ENCODE data around the gene HSD11B1L. TPM values are rescaled to one million over a fixed set of nuclear protein-coding genes. Genes with fewer than 3 reads are reported as not detected.
A peak's percentile ranks its signal among the peaks of the same experiment; 100 is the strongest.

Gene HSD11B1L
- polyA plus RNA-seq, 3 donors: 1.9 to 2.5 (median 2.4) TPM

DNA sequence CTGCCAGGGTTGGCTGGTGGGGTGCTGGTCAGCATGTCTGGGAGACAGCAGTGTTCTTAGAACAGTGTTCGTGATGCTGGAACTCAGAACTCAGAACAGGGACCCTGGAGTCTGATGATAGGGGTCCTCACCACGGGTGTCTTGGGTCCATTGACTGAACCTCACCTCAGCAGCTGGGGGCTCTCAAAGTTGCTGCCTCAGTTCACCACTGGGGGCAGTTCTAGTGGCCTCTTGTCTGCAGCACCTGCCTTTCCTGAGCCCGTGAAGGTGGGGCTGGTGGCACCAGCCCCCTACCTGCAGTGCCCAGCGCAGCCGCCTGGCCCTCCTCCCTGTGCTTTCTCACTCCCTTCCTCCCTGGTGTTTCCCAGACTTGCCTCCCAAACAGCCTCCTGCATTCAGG lies 29.5 kb upstream of the HSD11B1L start:
- Histone ChIP-seq H4K20me1 (ENCODE audit: insufficient read depth, low read length) (peaks cover 83% of the 10 kb centered on the region), H2AFZ (ENCODE audit: insufficient read depth, low read depth, low read length, poor library complexity, severe bottlenecking) (no peak overlapping the region), H3K4me3 (replicated peaks in 1 of 3; ENCODE audit: low read depth in 2 of 3, low read length in 3 of 3) (no peak overlapping the region), H3K9me3 (replicated peaks in 1 of 2; ENCODE audit: control insufficient read depth in 1 of 2, insufficient read depth in 1 of 2, low read length in 2 of 2) (no peaks in the 10 kb centered on the region), H3K36me3 (replicated peaks in 1 of 2; ENCODE audit: control insufficient read depth in 1 of 2, insufficient read depth in 2 of 2, low read length in 2 of 2) (peaks cover 88 to 94% of the 10 kb centered on the region in 2 donors), H3K27me3 (ENCODE audit: control insufficient read depth in 2 of 2, insufficient read depth in 2 of 2, low read length in 2 of 2) (no peaks in the 10 kb centered on the region), H3K27ac (ENCODE audit: low read depth in 1 of 2, low read length in 2 of 2) (no peak overlapping the region), H3K79me2 (ENCODE audit: insufficient read depth, low read length) (peaks cover 16% of the 10 kb centered on the region), H3K9ac (ENCODE audit: insufficient read depth, low read length, poor library complexity, severe bottlenecking) (no peak overlapping the region), H3K4me2 (replicated peaks; ENCODE audit: extremely low read depth, low read length, poor library complexity, severe bottlenecking) (no peak overlapping the region), H3K4me1 (ENCODE audit: control insufficient read depth in 1 of 2, insufficient read depth in 2 of 2, low read length in 2 of 2) (no peaks in the 10 kb centered on the region)
- WGBS (ENCODE audit: insufficient coverage): 100% methylated on average over 5 of the region's 5 CpGs
- H3K4me1 Mint-ChIP-seq: no peaks in the 10 kb centered on the region
- no peak for DNase-seq
- TF ChIP-seq, protein P1, sequence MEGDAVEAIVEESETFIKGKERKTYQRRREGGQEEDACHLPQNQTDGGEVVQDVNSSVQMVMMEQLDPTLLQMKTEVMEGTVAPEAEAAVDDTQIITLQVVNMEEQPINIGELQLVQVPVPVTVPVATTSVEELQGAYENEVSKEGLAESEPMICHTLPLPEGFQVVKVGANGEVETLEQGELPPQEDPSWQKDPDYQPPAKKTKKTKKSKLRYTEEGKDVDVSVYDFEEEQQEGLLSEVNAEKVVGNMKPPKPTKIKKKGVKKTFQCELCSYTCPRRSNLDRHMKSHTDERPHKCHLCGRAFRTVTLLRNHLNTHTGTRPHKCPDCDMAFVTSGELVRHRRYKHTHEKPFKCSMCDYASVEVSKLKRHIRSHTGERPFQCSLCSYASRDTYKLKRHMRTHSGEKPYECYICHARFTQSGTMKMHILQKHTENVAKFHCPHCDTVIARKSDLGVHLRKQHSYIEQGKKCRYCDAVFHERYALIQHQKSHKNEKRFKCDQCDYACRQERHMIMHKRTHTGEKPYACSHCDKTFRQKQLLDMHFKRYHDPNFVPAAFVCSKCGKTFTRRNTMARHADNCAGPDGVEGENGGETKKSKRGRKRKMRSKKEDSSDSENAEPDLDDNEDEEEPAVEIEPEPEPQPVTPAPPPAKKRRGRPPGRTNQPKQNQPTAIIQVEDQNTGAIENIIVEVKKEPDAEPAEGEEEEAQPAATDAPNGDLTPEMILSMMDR (IDR thresholded peaks at IDR 0.05): no peak
- peaks cover 86 to 92% of the 10 kb centered on the region in 2 donors for H3K36me3 Mint-ChIP-seq
- no peaks in the 10 kb centered on the region for H3K9me3 Mint-ChIP-seq
- no peaks in the 10 kb centered on the region for H3K27me3 Mint-ChIP-seq (ENCODE audit: low read depth in 3 of 3)
- peak overlapping the region in 1 of 7 donors; percentile 37 for H3K27ac Mint-ChIP-seq
- H3K4me3 Mint-ChIP-seq: no peak overlapping the region
- intact Hi-C loops (cut with micrococcal nuclease): no loop called here

DNA sequence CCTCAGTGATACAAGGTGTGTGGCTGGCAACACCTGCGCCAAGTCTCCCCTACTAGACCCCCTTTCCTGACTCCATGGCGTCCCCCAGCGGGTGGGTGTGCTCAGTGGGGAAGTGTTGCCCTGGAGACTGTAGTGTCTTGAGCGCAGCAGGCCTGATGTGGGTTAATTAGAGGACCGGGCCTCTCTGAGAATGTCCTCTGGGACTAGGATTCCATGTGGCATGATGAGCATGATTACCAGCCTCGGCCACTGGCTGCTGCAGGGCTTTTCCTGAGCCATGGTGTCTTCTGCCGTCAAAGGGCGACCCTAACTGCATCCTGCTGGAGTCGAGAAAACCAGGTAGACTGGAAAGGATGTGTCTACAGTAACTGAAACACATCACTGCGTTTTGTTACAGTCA lies 28.6 kb upstream of the HSD11B1L start:
- no peaks in the 10 kb centered on the region for H3K27me3 Mint-ChIP-seq (ENCODE audit: low read depth in 3 of 3)
- no peak overlapping the region for H3K4me3 Mint-ChIP-seq
- no peaks in the 10 kb centered on the region for H3K4me1 ChIP-seq (ENCODE audit: control insufficient read depth in 1 of 2, insufficient read depth in 2 of 2, low read length in 2 of 2)
- H3K4me2 ChIP-seq (replicated peaks; ENCODE audit: extremely low read depth, low read length, poor library complexity, severe bottlenecking): no peak overlapping the region
- TF ChIP-seq, protein P1 (IDR thresholded peaks at IDR 0.05): no peak
- H3K27ac Mint-ChIP-seq: peak overlapping the region in 2 of 7 donors; percentile 42 to 63
- H3K4me1 Mint-ChIP-seq: no peaks in the 10 kb centered on the region
- intact Hi-C loops (cut with micrococcal nuclease): no loop called here
- H3K27me3 ChIP-seq (ENCODE audit: control insufficient read depth in 2 of 2, insufficient read depth in 2 of 2, low read length in 2 of 2): no peaks in the 10 kb centered on the region
- H3K9ac ChIP-seq (ENCODE audit: insufficient read depth, low read length, poor library complexity, severe bottlenecking): no peak overlapping the region
- no peaks in the 10 kb centered on the region for H3K9me3 ChIP-seq (replicated peaks in 1 of 2; ENCODE audit: control insufficient read depth in 1 of 2, insufficient read depth in 1 of 2, low read length in 2 of 2)
- no peaks in the 10 kb centered on the region for H3K9me3 Mint-ChIP-seq
- 97% methylated on average over 7 of the region's 10 CpGs for WGBS (ENCODE audit: insufficient coverage)
- peaks cover 7% of the 10 kb centered on the region for H3K79me2 ChIP-seq (ENCODE audit: insufficient read depth, low read length)
- H4K20me1 ChIP-seq (ENCODE audit: insufficient read depth, low read length): peaks cover 79% of the 10 kb centered on the region
- peaks cover 84 to 92% of the 10 kb centered on the region in 2 donors for H3K36me3 Mint-ChIP-seq
- H2AFZ ChIP-seq (ENCODE audit: insufficient read depth, low read depth, low read length, poor library complexity, severe bottlenecking): no peak overlapping the region
- H3K27ac ChIP-seq (ENCODE audit: low read depth in 1 of 2, low read length in 2 of 2): no peak overlapping the region
- H3K4me3 ChIP-seq (replicated peaks in 1 of 3; ENCODE audit: low read depth in 2 of 3, low read length in 3 of 3): no peak overlapping the region
- DNase-seq: no peak
- peaks cover 86 to 93% of the 10 kb centered on the region in 2 donors for H3K36me3 ChIP-seq (replicated peaks in 1 of 2; ENCODE audit: control insufficient read depth in 1 of 2, insufficient read depth in 2 of 2, low read length in 2 of 2)

Measured in CD14-positive monocyte (primary cell).